T-helper 1 cell treated with Interleukin-12 subunit alpha and Interleukin-12 subunit beta and Interleukin-4 antibody, amounts not matched to agents 30 ng/mL and 1 ng/mL, for 36 hours (primary cell): ENCODE results near the gene PLEKHG1. TPM values are rescaled to one million over a fixed set of nuclear protein-coding genes. Genes with fewer than 3 reads are reported as not detected.

Experiments used
- intact Hi-C: fragments of 100-400 bp; cut with micrococcal nuclease; formaldehyde crosslinking; loops from one replicate; pipeline ENCODE4 v1.15.1; 2024
- total RNA-seq: library from RNA; stranded (reverse); gene quantifications from 2 replicates; pipeline ENCODE4 v1.2.3, GENCODE V29; 2022

PLEKHG1 gene
- total RNA-seq, 1 donor from 2014 or later: 1.2 TPM

GRCh38 chr6:150588888-150589499 lies 10.7 kb upstream of the PLEKHG1 start:
- intact Hi-C loops: no loop called here

- intact Hi-C loops: no loop called here
Measured at GRCh38 chr6:150589852-150590251, 9.8 kb upstream of the PLEKHG1 start.

GRCh38 chr6:150590446-150590845 lies 9.2 kb upstream of the PLEKHG1 start:
- intact Hi-C loops: no loop called here

- intact Hi-C loops: no loop called here
Measured at GRCh38 chr6:150592377-150592995, 7.2 kb upstream of the PLEKHG1 start.

GRCh38 chr6:150593119-150593518 lies 6.6 kb upstream of the PLEKHG1 start:
- intact Hi-C loops: no loop called here

GRCh38 chr6:150596439-150596838 lies 3.2 kb upstream of the PLEKHG1 start:
- intact Hi-C loops: loop anchor here (5.0 kb wide), 1 partner anchor 94 kb away; no protein-coding TSS in a partner anchor

GRCh38 chr6:150598401-150598800 lies 1.3 kb upstream of the PLEKHG1 start:
- intact Hi-C loops: loop anchor here (5.0 kb wide), 1 partner anchor 96 kb away; no protein-coding TSS in a partner anchor

GRCh38 chr6:150598858-150599198 lies 857 bp upstream of the PLEKHG1 start:
- intact Hi-C loops: loop anchor here (1.0 to 5.0 kb wide), 2 partner anchors 97 to 181 kb away; no protein-coding TSS in a partner anchor

- intact Hi-C loops: loop anchor here (5.0 kb wide), 1 partner anchor 217 kb away; no protein-coding TSS in a partner anchor
Measured at GRCh38 chr6:150600010-150600300, 270 bp downstream of the PLEKHG1 start.

GRCh38 chr6:150600301-150601017 lies 774 bp downstream of the PLEKHG1 start:
- intact Hi-C loops: loop anchor here (5.0 kb wide), 1 partner anchor 217 kb away; no protein-coding TSS in a partner anchor

GRCh38 chr6:150601439-150601838 lies 1.8 kb downstream of the PLEKHG1 start:
- intact Hi-C loops: loop anchor here (5.0 kb wide), 1 partner anchor 216 kb away; no protein-coding TSS in a partner anchor

- intact Hi-C loops: loop anchor here (5.0 kb wide), 1 partner anchor 214 kb away; no protein-coding TSS in a partner anchor
Measured at GRCh38 chr6:150603176-150603575, 3.5 kb downstream of the PLEKHG1 start.

GRCh38 chr6:150604467-150604866 lies 4.8 kb downstream of the PLEKHG1 start:
- intact Hi-C loops: loop anchor here (5.0 kb wide), 1 partner anchor 213 kb away; no protein-coding TSS in a partner anchor

- intact Hi-C loops: no loop called here
Measured at GRCh38 chr6:150605333-150605732, 5.6 kb downstream of the PLEKHG1 start.

GRCh38 chr6:150606168-150606591 lies 6.5 kb downstream of the PLEKHG1 start:
- intact Hi-C loops: no loop called here

GRCh38 chr6:150606647-150607328 lies 7.1 kb downstream of the PLEKHG1 start:
- intact Hi-C loops: no loop called here

GRCh38 chr6:150607329-150607650 lies 7.6 kb downstream of the PLEKHG1 start:
- intact Hi-C loops: no loop called here

- intact Hi-C loops: no loop called here
Measured at GRCh38 chr6:150610584-150610983, 10.9 kb downstream of the PLEKHG1 start.

GRCh38 chr6:150613269-150613668 lies 13.6 kb downstream of the PLEKHG1 start:
- intact Hi-C loops: no loop called here

- intact Hi-C loops: no loop called here
Measured at GRCh38 chr6:150615967-150616366, 16.3 kb downstream of the PLEKHG1 start.

- intact Hi-C loops: no loop called here
Measured at GRCh38 chr6:150616586-150616985, 16.9 kb downstream of the PLEKHG1 start.

GRCh38 chr6:150617062-150617461 lies 17.4 kb downstream of the PLEKHG1 start:
- intact Hi-C loops: no loop called here
